ENCODE measurements around the gene SMPDL3B.

The SMPDL3B gene, protein sequence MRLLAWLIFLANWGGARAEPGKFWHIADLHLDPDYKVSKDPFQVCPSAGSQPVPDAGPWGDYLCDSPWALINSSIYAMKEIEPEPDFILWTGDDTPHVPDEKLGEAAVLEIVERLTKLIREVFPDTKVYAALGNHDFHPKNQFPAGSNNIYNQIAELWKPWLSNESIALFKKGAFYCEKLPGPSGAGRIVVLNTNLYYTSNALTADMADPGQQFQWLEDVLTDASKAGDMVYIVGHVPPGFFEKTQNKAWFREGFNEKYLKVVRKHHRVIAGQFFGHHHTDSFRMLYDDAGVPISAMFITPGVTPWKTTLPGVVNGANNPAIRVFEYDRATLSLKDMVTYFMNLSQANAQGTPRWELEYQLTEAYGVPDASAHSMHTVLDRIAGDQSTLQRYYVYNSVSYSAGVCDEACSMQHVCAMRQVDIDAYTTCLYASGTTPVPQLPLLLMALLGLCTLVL

GRCh38 chr1:27934818-27935549 is at the start of gene SMPDL3B:
TSS of gene SMPDL3B (plus strand) at chr1:27935000. CDS start at chr1:27935184, 184 bp downstream.
- peak within 1 kb of the TSS; percentile 23 for H3K27ac Mint-ChIP-seq

DNA sequence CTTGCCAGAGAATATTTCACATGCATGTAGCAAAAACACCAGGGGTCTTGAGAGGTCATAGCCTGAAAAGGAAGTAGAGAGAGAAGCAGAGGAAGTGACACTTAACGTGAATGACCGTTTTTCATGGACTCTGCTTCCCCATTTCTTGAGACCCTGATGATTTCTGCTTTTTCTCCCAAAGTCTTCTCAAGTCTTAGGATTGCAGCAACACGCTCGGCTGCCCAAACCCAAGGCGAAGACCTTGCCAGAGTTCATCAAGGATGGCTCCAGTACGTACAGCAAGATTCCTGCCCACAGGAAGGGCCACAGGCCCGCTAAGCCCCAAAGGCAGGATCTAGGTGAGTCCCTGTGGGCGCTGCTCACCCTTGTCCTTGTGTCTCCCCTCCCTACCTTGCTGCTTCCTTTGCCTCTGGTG is 49.7 kb upstream of the SMPDL3B start:
- ATAC-seq: no peak
- peaks cover 80% of the 10 kb centered on the region for H3K4me1 Mint-ChIP-seq
- H3K9me3 Mint-ChIP-seq: no peaks in the 10 kb centered on the region
- H3K36me3 Mint-ChIP-seq: peaks cover 66% of the 10 kb centered on the region
- H3K4me3 Mint-ChIP-seq: peak overlapping the region; percentile 53
- H3K27me3 Mint-ChIP-seq: no peaks in the 10 kb centered on the region
- peak overlapping the region; percentile 97 for H3K27ac Mint-ChIP-seq

More at GRCh38 chr1:27934818-27935549, at the start of gene SMPDL3B:
- Mint-ChIP-seq H3K36me3 (no peaks in the 10 kb centered on the region), H3K9me3 (no peaks in the 10 kb centered on the region), H3K27me3 (peaks cover 15% of the 10 kb centered on the region), H3K4me1 (peaks cover 28% of the 10 kb centered on the region), H3K4me3 (no peak within 1 kb of the TSS)
- no peak for ATAC-seq

- Mint-ChIP-seq H3K9me3 (no peaks in the 10 kb centered on the region), H3K4me3 (no peak overlapping the region), H3K27ac (peak overlapping the region; percentile 97), H3K36me3 (peaks cover 65% of the 10 kb centered on the region), H3K27me3 (no peaks in the 10 kb centered on the region), H3K4me1 (peaks cover 87% of the 10 kb centered on the region)
- ATAC-seq: no peak
These were observed 49.0 kb upstream of the SMPDL3B start for GRCh38 chr1:27885621-27886352.

DNA sequence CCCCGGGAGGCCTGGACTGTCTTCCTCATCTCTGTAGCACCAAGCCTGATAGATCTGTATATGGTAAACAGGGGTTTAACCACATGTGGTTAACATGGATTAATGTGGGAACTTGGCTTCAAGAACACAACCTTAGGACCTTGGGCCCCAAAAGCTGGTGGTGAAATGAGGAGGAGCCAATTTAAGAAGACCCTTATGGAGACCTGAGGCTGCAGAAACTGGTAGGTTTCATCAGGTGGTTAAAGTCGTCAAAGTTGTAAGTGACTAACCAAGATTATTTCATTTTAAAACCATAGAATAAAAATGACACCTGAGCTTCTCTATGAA is 48.5 kb upstream of the SMPDL3B start:
- Mint-ChIP-seq H3K36me3 (peaks cover 62% of the 10 kb centered on the region), H3K4me1 (peaks cover 88% of the 10 kb centered on the region), H3K27me3 (no peaks in the 10 kb centered on the region), H3K27ac (peak overlapping the region; percentile 97), H3K4me3 (no peak overlapping the region), H3K9me3 (no peaks in the 10 kb centered on the region)
- ATAC-seq: no peak

GRCh38 chr1:27886744-27887143 is 48.1 kb upstream of the SMPDL3B start:
- no peaks in the 10 kb centered on the region for H3K9me3 Mint-ChIP-seq
- peak overlapping the region; percentile 29 for H3K4me3 Mint-ChIP-seq
- peaks cover 60% of the 10 kb centered on the region for H3K36me3 Mint-ChIP-seq
- H3K27ac Mint-ChIP-seq: peak overlapping the region; percentile 97
- peaks cover 88% of the 10 kb centered on the region for H3K4me1 Mint-ChIP-seq
- ATAC-seq: no peak
- no peaks in the 10 kb centered on the region for H3K27me3 Mint-ChIP-seq

DNA sequence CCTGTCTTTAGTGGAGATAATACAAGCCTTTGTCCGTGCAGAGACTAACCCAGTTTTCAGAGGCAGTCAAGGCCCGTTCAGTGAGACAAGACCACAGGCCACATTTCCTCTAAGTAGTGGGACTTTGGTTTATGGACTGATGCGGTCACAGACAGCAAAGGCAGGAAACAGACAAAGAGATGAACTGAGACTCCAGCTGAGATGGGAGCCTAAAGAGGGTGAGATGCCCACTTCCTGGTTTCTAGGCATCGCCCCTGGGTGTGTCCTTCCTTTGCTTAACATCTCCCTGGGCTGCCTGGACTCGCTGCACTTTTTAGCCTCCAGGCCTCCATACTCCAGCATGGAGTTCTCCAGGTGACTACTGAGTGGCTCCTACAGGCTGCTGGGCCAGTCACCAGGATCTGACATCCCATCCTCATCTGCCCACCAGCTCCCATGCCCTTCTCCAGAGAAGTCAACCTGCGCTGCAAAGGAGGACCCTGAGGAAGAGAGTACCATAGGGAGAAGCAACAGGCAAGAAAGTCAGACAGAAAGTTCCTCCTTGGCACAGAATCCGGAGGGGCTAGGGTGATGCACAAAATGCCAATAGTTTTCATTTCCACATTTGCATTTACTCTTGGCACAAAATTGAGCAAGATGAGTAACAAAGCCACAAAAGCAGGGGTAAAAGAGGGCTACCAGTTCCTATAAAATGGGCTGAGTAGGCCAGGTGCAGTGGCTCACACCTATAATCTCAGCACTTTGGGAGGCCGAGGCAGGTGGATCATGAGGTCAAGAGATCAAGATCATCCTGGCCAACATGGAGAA is 47.4 kb upstream of the SMPDL3B start:
- no peaks in the 10 kb centered on the region for H3K27me3 Mint-ChIP-seq
- H3K9me3 Mint-ChIP-seq: no peaks in the 10 kb centered on the region
- peak; percentile 45 for ATAC-seq
- peaks cover 88% of the 10 kb centered on the region for H3K4me1 Mint-ChIP-seq
- H3K4me3 Mint-ChIP-seq: peak overlapping the region; percentile 29
- peak overlapping the region; percentile 97 for H3K27ac Mint-ChIP-seq
- peaks cover 60% of the 10 kb centered on the region for H3K36me3 Mint-ChIP-seq

DNA sequence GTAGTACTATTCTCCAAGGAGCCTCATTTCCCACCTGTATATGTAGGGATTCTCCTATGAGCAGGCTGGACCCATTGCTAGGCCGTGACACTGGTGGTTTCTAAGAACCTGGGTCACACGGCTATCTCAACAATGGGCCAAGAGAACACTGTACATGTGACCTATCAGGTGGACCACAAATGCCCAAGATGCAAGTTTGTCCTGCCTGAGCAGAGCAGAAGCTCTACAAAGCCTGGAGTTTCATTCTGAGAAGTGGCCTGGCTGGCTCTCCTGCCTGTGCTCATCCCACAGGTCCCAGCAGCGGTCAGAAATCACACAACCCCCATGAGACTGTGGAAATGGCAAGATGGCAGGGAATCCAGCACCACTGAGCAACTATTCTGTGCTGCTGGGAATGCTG is 45.3 kb upstream of the SMPDL3B start:
- Mint-ChIP-seq H3K36me3 (peaks cover 59% of the 10 kb centered on the region), H3K27ac (peak overlapping the region; percentile 95), H3K4me1 (peaks cover 81% of the 10 kb centered on the region), H3K27me3 (no peaks in the 10 kb centered on the region), H3K4me3 (no peak overlapping the region), H3K9me3 (no peaks in the 10 kb centered on the region)
- ATAC-seq: no peak

- Mint-ChIP-seq H3K27ac (peak overlapping the region; percentile 95), H3K4me3 (peak overlapping the region; percentile 46), H3K36me3 (peaks cover 60% of the 10 kb centered on the region), H3K4me1 (peaks cover 75% of the 10 kb centered on the region), H3K27me3 (no peaks in the 10 kb centered on the region), H3K9me3 (no peaks in the 10 kb centered on the region)
- ATAC-seq: peak; percentile 87
These were observed 43.5 kb upstream of the SMPDL3B start for GRCh38 chr1:27891196-27891889.

- Mint-ChIP-seq H3K27me3 (no peaks in the 10 kb centered on the region), H3K36me3 (peaks cover 45% of the 10 kb centered on the region), H3K27ac (peak overlapping the region; percentile 95), H3K9me3 (no peaks in the 10 kb centered on the region), H3K4me1 (peaks cover 54% of the 10 kb centered on the region), H3K4me3 (no peak overlapping the region)
- ATAC-seq: no peak
These were observed 40.3 kb upstream of the SMPDL3B start for GRCh38 chr1:27894521-27894920.

GRCh38 chr1:27906759-27907158 is 28.0 kb upstream of the SMPDL3B start:
- Mint-ChIP-seq H3K27ac (peak overlapping the region; percentile 6), H3K4me3 (no peak overlapping the region), H3K9me3 (no peaks in the 10 kb centered on the region), H3K27me3 (no peaks in the 10 kb centered on the region), H3K4me1 (peaks cover 4% of the 10 kb centered on the region), H3K36me3 (peaks cover 17% of the 10 kb centered on the region)
- ATAC-seq: no peak

GRCh38 chr1:27912429-27912828 is 22.4 kb upstream of the SMPDL3B start:
- Mint-ChIP-seq H3K4me3 (no peak overlapping the region), H3K27ac (no peak overlapping the region), H3K9me3 (no peaks in the 10 kb centered on the region), H3K36me3 (peaks cover 16% of the 10 kb centered on the region), H3K4me1 (peaks cover 17% of the 10 kb centered on the region), H3K27me3 (no peaks in the 10 kb centered on the region)
- no peak for ATAC-seq

GRCh38 chr1:27915082-27915575 is 19.7 kb upstream of the SMPDL3B start:
- ATAC-seq: no peak
- H3K36me3 Mint-ChIP-seq: peaks cover 12% of the 10 kb centered on the region
- peak overlapping the region; percentile 98 for H3K27ac Mint-ChIP-seq
- peak overlapping the region; percentile 99 for H3K4me3 Mint-ChIP-seq
- no peaks in the 10 kb centered on the region for H3K9me3 Mint-ChIP-seq
- H3K27me3 Mint-ChIP-seq: no peaks in the 10 kb centered on the region
- H3K4me1 Mint-ChIP-seq: peaks cover 17% of the 10 kb centered on the region

DNA sequence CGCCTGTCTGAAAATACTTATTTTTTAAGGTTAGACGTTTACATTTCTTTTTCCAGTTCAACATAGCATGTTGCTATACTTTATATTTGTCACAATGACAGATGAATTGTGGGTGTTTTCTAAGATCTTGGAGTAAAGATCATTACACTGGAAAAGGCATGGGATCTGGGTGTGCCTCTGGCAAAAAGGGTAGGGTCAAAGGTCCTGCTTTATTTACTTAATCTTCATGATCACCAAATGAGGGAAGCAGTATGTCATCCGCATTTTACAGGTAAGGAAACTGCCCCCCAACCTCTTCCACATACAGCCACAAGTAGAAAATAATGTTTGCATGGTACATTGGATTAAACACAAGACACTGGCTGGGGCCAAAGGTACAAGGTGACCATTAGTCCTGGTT is 12.5 kb upstream of the SMPDL3B start:
- H3K27ac Mint-ChIP-seq: no peak overlapping the region
- H3K4me3 Mint-ChIP-seq: no peak overlapping the region
- ATAC-seq: no peak
- no peaks in the 10 kb centered on the region for H3K27me3 Mint-ChIP-seq
- H3K36me3 Mint-ChIP-seq: no peaks in the 10 kb centered on the region
- no peaks in the 10 kb centered on the region for H3K9me3 Mint-ChIP-seq
- no peaks in the 10 kb centered on the region for H3K4me1 Mint-ChIP-seq

Measured in stimulated activated memory B cell treated with anti-CD40 and anti-IgM and Interleukin-4, amounts not matched to agents 10 μg/mL and 1 μg/mL and 100 μg/mL, for 72 hours (primary cell).